SK-N-SH treated with all-trans-retinoic acid at 6 μM for 48 hours (cell line): Measurements from ENCODE around the gene ZBTB22.
"Not testable (repeated sequence)": the region's sequence is repeated elsewhere in the genome, so short reads cannot be mapped to it uniquely, and the experiment has no call there.

Experiments
- ATAC-seq: fragments of 200-7000 bp; cut with Tn5 transposase; 3 replicates; pipeline ENCODE4 v1.9.1; 2020; ENCODE audit warnings: mild to moderate bottlenecking, moderate library complexity
- ARNTL ChIP-seq: fragments of 450-650 bp; formaldehyde crosslinking; IDR thresholded peaks from 2 replicates; pipeline ENCODE4 v1.5.0; 2020; ENCODE audit warnings: low read depth, mild to moderate bottlenecking, moderate library complexity, borderline replicate concordance
- BACH2 ChIP-seq: fragments of 250-450 bp; sonication (Bioruptor Pico); IDR thresholded peaks from 2 replicates; pipeline ENCODE4 v1.9.0; 2021; ENCODE audit warnings: mild to moderate bottlenecking, borderline replicate concordance
- CSRNP3 ChIP-seq: fragments of 250-450 bp; sonication (Bioruptor Pico); IDR thresholded peaks from 2 replicates; pipeline ENCODE4 v1.5.1; 2021; ENCODE audit warnings: mild to moderate bottlenecking, moderate library complexity
- ESRRG ChIP-seq: fragments of 250-450 bp; sonication (Bioruptor Pico); IDR thresholded peaks from 2 replicates; pipeline ENCODE4 v1.6.1; 2021; ENCODE audit warnings: mild to moderate bottlenecking
- GLIS3 ChIP-seq: fragments of 250-450 bp; sonication (Bioruptor Pico); IDR thresholded peaks from 2 replicates; pipeline ENCODE4 v1.5.0; 2020; ENCODE audit warnings: mild to moderate bottlenecking, moderate library complexity
- ISL1 ChIP-seq: fragments of 250-450 bp; sonication (Bioruptor Pico); IDR thresholded peaks from 2 replicates; pipeline ENCODE4 v2.1.2; 2022; ENCODE audit warnings: mild to moderate bottlenecking, moderate library complexity
- OSR1 ChIP-seq: fragments of 250-450 bp; sonication (Bioruptor Pico); IDR thresholded peaks from 2 replicates; pipeline ENCODE4 v1.8.0; 2022; ENCODE audit warnings: moderate library complexity, mild to moderate bottlenecking, inconsistent platforms
- POU6F1 ChIP-seq: fragments of 250-450 bp; sonication (Bioruptor Pico); IDR thresholded peaks from 2 replicates; pipeline ENCODE4 v1.8.0; 2021; ENCODE audit warnings: low read depth, mild to moderate bottlenecking, moderate library complexity, borderline replicate concordance
- PPARA ChIP-seq: fragments of 250-450 bp; sonication (Bioruptor Pico); IDR thresholded peaks from 2 replicates; pipeline ENCODE4 v1.5.0; 2020; ENCODE audit warnings: mild to moderate bottlenecking, borderline replicate concordance
- RARB ChIP-seq: fragments of 250-450 bp; sonication (Bioruptor Pico); IDR thresholded peaks from 2 replicates; pipeline ENCODE4 v1.8.0; 2021; ENCODE audit warnings: mild to moderate bottlenecking, moderate library complexity
- SNAI2 ChIP-seq: fragments of 250-450 bp; sonication (Bioruptor Pico); IDR thresholded peaks from 2 replicates; pipeline ENCODE4 v1.5.0; 2020; ENCODE audit warnings: mild to moderate bottlenecking, moderate library complexity
- TCF4 ChIP-seq: fragments of 250-450 bp; sonication (Bioruptor Pico); IDR thresholded peaks from 2 replicates; pipeline ENCODE4 v1.8.0; 2021; ENCODE audit warnings: mild to moderate bottlenecking, moderate library complexity, borderline replicate concordance
- TOX ChIP-seq: fragments of 250-450 bp; sonication (Bioruptor Pico); IDR thresholded peaks from 2 replicates; pipeline ENCODE4 v1.8.0; 2021; ENCODE audit warnings: mild to moderate bottlenecking, moderate library complexity, borderline replicate concordance
- ZFP3 ChIP-seq: fragments of 250-450 bp; sonication (Bioruptor Pico); IDR thresholded peaks from 2 replicates; pipeline ENCODE4 v1.5.0; 2020; ENCODE audit warnings: mild to moderate bottlenecking, moderate library complexity
- ZFP30 ChIP-seq: fragments of 450-650 bp; formaldehyde crosslinking; IDR thresholded peaks from 2 replicates; pipeline ENCODE4 v1.5.0; 2022; ENCODE audit warnings: mild to moderate bottlenecking, moderate library complexity
- ZNF8 ChIP-seq: fragments of 450-650 bp; formaldehyde crosslinking; IDR thresholded peaks from 2 replicates; pipeline ENCODE4 v1.5.0; 2020; ENCODE audit warnings: mild to moderate bottlenecking, moderate library complexity
- TF ChIP-seq, protein P1 (sequence below): fragments of 250-450 bp; sonication (Bioruptor Pico); IDR thresholded peaks from 2 replicates; pipeline ENCODE4 v1.8.0; 2020; ENCODE audit warnings: mild to moderate bottlenecking, moderate library complexity, borderline replicate concordance

The ZBTB22 gene

GRCh38 chr6:33344701-33345697, 27.5 kb upstream of the ZBTB22 start (continued):
- TF ChIP-seq, protein P1, sequence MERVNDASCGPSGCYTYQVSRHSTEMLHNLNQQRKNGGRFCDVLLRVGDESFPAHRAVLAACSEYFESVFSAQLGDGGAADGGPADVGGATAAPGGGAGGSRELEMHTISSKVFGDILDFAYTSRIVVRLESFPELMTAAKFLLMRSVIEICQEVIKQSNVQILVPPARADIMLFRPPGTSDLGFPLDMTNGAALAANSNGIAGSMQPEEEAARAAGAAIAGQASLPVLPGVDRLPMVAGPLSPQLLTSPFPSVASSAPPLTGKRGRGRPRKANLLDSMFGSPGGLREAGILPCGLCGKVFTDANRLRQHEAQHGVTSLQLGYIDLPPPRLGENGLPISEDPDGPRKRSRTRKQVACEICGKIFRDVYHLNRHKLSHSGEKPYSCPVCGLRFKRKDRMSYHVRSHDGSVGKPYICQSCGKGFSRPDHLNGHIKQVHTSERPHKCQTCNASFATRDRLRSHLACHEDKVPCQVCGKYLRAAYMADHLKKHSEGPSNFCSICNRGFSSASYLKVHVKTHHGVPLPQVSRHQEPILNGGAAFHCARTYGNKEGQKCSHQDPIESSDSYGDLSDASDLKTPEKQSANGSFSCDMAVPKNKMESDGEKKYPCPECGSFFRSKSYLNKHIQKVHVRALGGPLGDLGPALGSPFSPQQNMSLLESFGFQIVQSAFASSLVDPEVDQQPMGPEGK (CRISPR knock-in tag) = no peak
- TF ChIP-seq BACH2 (CRISPR knock-in tag) = no peak
- TF ChIP-seq ARNTL = no peak
- no peak for TF ChIP-seq ZFP30 (CRISPR knock-in tag)
- TF ChIP-seq GLIS3 = no peak
- no peak for TF ChIP-seq TOX

DNA sequence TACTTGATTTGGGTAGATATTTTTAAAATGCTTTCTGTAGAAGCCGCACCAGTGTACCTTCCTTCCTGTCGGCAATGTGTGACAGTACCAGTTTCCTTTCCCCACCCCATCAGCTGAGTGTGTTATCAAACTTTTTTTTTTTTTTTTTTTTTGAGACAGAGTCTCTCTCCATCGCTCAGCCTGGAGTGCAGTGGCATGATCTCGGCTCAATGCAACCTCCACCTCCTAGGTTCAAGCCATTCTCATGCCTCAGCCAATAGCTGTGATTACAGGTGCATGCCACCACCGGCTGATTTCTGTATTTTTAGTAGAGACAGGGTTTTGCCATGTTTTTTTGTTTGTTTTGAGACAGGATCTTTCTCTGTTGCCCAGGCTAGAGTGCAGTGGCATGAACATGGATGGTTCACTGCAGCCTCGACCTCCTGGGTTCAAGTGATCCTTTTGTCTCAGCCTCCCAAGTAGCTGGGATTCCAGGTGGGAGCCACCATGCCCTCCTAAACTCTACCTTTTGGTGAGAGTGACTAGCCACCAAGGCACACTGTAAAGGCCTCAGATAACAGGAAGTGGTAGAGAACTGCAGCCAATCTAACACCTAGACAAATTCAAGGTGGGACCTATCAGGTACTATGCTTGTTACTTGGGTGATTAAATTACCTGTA, 26.5 kb upstream of the ZBTB22 start:
- ATAC-seq = no peak
- TF ChIP-seq TOX (no peak), ISL1 (CRISPR knock-in tag) (no peak), ZNF8 (CRISPR knock-in tag) (no peak), ZFP30 (CRISPR knock-in tag) (no peak), SNAI2 (CRISPR knock-in tag) (no peak), OSR1 (CRISPR knock-in tag) (no peak), ZFP3 (no peak), RARB (CRISPR knock-in tag) (no peak), TCF4 (CRISPR knock-in tag) (no peak), BACH2 (CRISPR knock-in tag) (no peak), PPARA (CRISPR knock-in tag) (no peak), CSRNP3 (no peak), POU6F1 (CRISPR knock-in tag) (no peak), GLIS3 (no peak), ESRRG (CRISPR knock-in tag) (no peak), ARNTL (no peak)
- TF ChIP-seq, protein P1 (CRISPR knock-in tag) = no peak
- TF ChIP-seq, all 23 proteins: peak for 0

DNA sequence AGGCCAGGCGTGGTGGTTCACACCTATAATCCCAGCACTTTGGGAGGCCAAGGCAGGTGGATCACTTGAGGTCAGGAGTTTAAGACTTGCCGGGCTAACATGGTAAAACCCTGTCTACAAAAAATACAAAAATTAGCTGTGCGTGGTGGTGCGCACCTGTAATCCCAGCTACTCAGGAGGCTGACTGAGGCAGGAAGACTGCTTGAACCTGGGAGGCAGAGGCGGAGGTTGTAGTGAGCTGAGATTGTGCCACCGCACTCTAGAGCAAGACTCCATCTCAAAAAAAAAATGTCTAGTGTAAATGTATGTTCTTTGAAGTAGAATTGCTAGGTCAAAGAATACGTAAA, 26.0 kb upstream of the ZBTB22 start:
- not testable (repeated sequence) for ATAC-seq

DNA sequence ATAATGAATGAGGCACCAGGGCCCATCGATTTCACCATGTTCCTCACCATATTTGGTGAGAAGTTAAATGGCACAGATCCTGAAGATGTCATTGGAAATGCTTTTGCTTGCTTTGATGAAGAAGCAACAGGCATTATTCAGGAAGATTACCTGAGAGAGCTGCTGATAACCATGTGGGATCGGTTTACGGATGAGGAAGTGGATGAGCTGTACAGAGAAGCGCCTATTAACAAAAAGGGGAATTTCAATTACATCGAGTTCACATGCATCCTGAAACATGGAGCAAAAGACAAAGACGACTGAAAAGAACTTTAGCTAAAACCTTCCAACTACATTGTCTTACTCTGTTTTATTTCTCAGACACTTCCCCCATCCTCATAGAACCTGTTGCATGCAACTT, 21.6 kb upstream of the ZBTB22 start:
- TF ChIP-seq, protein P1 (CRISPR knock-in tag) = no peak
- TF ChIP-seq BACH2 (CRISPR knock-in tag) (no peak), RARB (CRISPR knock-in tag) (no peak), TOX (no peak), TCF4 (CRISPR knock-in tag) (no peak), ZFP30 (CRISPR knock-in tag) (no peak), POU6F1 (CRISPR knock-in tag) (no peak)
- no peak for ATAC-seq
